KG1 (cell line): ENCODE measurements around the gene C11orf86.
"Not testable (repeated sequence)": the region's sequence is repeated elsewhere in the genome, so short reads cannot be mapped to it uniquely, and the experiment has no call there.

Experiments used
- DNase-seq: peaks from one replicate; lab custom pipeline; 2025; lab: John Stamatoyannopoulos, UW

Gene C11orf86

GRCh38 chr11:66974724-66975404, at the start of gene C11orf86:
Gene C11orf86 (plus strand): TSS chr11:66975304. CDS start chr11:66975363, 59 bp downstream.
- DNase-seq, result no peak

GRCh38 chr11:66929753-66930152, 45.4 kb upstream of the C11orf86 start:
- DNase-seq, result no peak

GRCh38 chr11:66932543-66932942, 42.6 kb upstream of the C11orf86 start:
- no peak for DNase-seq

DNA sequence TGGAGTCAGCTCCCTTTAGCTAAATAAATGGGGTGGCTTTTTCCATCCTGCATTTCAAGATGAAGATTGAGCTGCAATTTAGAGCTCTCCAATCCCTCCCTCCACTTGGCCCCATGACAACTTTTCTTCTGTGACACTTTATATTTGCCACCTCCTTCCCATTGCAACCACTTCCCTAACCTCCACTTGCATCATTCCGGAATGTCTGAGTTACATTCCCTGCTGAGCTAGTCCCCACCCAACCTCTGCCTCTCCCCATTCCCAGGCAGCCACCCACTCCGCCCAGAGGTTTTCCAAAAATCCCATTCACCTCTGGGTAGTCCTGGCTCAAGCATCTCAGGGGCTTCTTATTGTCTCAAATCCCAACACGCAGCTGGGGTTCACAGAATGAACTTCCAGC, 41.6 kb upstream of the C11orf86 start:
- no peak for DNase-seq

- no peak for DNase-seq
These were observed 39.9 kb upstream of the C11orf86 start for GRCh38 chr11:66934950-66935779.

DNA sequence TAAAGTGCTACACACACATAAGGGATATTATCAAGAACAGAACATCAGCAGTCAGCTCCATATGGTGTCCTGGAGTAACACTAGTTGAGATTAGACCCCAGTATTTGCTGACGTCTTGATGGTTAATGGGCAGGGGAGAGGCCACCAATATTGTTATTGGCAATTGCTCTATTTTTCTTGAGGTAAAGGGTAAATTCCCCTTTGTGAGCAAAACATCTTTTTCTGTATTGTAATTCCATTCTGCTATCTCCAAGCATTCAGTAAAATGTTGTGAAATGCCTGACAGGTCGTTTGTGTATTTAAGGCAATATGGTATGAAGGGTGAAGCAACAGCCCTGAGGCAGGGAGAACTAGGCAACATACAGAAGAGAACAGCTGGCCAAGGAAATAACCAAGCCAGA, 38.8 kb upstream of the C11orf86 start:
- no peak for DNase-seq

- no peak for DNase-seq
These were observed 37.8 kb upstream of the C11orf86 start for GRCh38 chr11:66937193-66937733.

DNA sequence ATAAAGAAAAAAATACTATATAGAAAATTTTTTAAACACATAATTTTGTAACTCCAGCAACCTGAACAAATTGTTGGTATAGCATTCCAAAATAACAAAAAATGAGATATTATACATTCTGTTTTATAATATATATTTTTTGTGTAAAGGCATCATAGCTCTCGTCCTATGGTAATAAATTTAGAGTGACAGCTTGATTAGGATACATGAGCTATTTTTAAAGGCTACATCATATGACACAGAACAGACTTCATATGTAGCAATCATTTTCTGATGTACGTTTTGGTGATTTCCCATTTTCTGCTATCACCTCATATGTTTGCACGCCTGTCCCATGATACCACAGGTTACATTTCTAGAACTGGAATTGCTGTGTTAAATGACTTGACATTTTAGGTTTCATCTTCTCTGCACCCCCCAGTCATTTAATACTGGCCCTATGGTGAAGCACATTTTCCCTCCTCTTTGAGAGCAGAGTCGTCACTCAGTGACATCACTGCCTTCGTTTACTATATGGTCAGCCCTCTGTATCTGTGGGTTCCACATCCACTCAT, 36.4 kb upstream of the C11orf86 start:
- DNase-seq, result no peak

- DNase-seq, result no peak
These were observed 25.0 kb upstream of the C11orf86 start for GRCh38 chr11:66950112-66950535.

DNA sequence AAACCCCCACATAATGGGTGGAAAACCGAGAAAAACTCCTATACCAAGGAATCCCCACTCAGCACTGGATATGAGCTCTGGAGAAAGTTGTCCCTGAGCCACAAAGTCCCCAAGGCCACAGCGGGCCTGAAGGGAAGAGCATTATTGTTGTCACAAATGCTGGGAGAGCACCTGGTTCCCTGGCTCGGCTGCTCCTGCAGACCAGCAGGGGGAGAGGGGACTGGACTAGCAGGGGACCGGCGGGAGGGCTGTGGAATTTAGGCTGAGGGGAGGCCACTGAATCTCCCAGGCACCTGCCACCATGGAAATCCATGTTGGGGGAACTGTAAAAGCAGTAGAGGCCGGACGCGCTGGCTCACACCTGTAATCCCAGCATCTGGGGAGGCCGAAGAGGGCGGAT, 24.0 kb upstream of the C11orf86 start:
- no peak for DNase-seq

GRCh38 chr11:66951927-66952337, 23.2 kb upstream of the C11orf86 start:
- no peak for DNase-seq

DNA sequence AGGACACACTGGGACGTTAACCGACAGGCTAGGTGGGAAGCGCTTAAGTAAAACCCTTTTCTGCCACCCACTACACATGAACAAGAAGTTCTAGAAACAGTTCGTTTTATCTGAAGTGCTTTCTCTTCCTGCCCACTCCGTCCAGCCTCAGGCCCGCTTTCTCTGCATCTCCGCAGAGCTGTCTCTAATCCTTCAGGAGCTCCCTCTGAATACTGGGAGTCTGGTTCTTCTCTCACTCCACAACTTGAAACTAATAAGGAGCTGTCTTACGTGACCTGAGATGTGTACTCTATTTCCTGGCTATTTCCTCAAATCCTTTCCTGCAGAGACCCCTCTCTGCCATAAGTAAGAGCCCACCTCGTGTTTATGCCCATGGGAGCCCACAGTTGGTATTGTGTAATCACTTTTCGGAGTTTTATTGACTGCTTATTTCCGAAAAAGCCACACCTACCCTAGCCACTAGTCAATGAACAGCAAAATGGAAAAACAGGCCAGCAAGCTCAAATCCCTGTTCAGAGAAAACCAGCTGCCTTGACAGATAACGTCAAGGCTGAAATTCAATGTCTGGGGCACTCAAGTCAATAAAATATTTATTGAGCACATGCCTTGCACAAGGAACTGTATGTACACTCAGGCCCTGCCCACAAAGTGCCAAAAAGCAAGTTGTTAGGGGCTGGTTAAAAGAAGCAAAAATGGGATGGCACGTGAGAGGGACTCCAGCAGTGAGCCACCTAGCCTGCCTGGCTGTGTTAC, 21.8 kb upstream of the C11orf86 start:
- no peak for DNase-seq

- DNase-seq, result no peak
These were observed 18.3 kb upstream of the C11orf86 start for GRCh38 chr11:66956689-66957290.

GRCh38 chr11:66957971-66958231, 17.2 kb upstream of the C11orf86 start:
- no peak for DNase-seq

DNA sequence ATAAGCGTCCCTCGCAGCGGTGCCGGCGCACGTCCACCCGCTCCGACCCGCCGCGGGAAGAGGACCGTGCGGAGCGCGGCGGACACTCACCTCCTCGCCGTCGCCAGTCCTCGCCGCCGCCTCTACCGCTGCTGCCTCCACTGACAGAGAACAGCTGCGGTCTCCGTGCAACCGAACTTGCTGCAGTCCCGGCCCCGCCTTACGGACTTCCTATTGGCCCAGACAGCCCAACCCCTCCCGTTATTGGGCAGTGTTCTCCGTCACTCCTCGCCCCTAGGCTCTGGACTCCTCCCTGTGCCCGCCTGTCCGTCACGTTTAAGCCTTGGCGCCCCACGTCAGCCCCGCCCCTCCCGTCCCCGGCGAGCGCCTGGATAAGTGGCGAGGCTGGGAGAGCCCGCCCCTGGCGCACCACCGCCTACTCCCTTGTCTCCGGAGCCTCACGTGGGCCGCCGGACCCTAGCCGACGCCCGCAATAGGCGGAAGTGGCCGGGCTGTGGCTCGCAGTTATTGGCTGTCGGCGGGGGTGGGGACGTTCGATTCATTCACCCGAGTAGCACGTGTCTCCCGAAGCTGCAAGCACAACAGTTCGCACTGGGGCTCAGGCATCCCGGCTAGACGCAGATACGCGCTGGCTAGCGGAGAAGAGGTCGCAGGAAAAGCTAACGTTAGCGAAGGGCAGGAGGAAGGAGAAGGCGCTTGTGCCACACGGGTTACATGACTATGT, 16.7 kb upstream of the C11orf86 start, which contains the start of gene PC:
Gene PC (minus strand): TSS at position 152 of the 724 bp plus-strand sequence. CDS start 86,224 bp downstream, outside the sequence.
- peak; percentile 98 for DNase-seq

DNA sequence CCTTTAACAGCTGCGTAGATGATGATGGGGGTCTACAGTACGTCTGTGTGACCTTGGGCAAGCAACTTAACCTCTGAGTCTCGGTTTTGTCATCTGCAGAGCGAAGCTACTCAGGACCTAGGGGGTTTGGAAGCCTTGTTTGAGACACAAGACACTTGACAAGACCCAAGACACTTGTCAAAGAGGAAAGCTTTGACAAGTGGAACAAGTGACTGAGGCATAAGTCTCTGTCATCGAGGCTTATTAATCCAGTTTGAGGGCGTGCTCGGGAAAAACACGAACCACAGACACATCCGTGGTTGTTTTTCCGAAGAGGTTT, 16.2 kb upstream of the C11orf86 start:
- no peak for DNase-seq

GRCh38 chr11:66961691-66962213, 13.4 kb upstream of the C11orf86 start:
- not testable (repeated sequence) for DNase-seq

DNA sequence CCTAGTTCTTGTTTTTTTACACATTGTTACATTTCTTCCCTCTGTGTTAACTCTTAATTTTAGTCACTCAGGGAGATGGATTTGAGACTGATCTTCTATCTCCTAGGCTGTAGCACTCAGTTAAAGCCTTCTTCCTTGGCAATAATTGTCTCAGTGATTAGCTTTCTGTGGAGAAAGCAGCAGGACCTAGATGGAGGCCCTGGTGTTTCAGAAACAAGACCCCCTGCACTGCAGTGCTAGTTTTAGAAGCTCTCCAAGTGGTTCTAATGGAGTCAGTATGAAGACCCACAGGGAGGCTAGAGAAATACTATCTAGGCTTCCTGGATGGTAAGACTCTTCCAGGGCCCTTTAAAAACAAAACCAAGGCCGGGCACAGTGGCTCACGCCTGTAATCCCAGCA, 12.9 kb upstream of the C11orf86 start:
- no peak for DNase-seq

GRCh38 chr11:66962801-66963200, 12.3 kb upstream of the C11orf86 start:
- DNase-seq, result no peak

DNA sequence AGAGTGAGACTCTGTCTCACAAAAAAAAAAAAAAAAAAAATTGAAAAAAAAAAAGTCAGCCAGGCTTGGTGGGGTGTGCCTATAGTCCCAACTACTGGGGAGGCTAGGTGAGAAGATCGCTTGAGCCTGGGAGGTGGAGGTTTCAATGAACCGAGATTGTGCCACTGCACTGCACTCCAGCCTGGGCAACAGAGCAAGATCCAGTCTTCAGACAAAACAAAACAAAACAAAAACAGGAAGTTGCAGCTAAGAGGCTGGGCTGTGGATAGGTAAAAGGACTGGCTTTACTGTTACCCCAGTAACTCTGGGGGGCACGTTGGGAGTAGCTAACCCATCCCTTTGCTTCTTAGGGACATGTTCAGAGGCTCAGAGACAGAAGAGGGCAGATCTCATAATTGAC, 10.6 kb upstream of the C11orf86 start:
- DNase-seq, result no peak

DNA sequence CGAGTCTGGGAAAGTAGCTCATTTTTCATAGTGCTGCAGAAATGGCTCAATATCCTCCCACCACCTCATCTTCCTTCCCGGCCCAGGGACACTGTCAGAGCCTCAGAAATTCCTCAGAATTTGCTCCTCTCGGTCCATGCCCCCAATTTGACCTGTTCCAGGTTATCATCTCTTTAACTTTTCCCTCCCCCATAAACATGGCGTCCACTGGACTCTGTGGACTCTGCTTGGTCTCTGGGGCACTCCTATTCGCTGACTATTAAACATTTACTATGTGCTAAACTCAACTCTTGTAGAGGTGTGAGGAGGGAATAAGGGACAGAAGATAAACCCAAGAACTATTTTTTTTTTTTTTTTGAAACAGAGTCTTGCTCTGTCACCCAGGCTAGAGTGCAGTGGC, 8.8 kb upstream of the C11orf86 start:
- DNase-seq, result no peak
